ENCODE results near the gene DNAJB6.

The DNAJB6 gene

GRCh38 chr7:157391036-157391710 is 54.4 kb downstream of the DNAJB6 start:
- no peak for DNase-seq (ENCODE audit: low spot score)
- in situ Hi-C loops (cut with MboI; ENCODE audit: low pct_unique_long_range_greater_than_20kb, low sequenced_read_pairs, unreplicated experiment): no loop called here
- no peak for TF ChIP-seq CTCF (IDR thresholded peaks at IDR 0.05; ENCODE audit: extremely low read depth, insufficient read depth, missing control alignments)

GRCh38 chr7:157392256-157393037 is 55.6 kb downstream of the DNAJB6 start:
- in situ Hi-C loops (cut with MboI; ENCODE audit: low pct_unique_long_range_greater_than_20kb, low sequenced_read_pairs, unreplicated experiment): no loop called here
- TF ChIP-seq CTCF (IDR thresholded peaks at IDR 0.05; ENCODE audit: extremely low read depth, insufficient read depth, missing control alignments): no peak
- no peak for DNase-seq (ENCODE audit: low spot score)

DNA sequence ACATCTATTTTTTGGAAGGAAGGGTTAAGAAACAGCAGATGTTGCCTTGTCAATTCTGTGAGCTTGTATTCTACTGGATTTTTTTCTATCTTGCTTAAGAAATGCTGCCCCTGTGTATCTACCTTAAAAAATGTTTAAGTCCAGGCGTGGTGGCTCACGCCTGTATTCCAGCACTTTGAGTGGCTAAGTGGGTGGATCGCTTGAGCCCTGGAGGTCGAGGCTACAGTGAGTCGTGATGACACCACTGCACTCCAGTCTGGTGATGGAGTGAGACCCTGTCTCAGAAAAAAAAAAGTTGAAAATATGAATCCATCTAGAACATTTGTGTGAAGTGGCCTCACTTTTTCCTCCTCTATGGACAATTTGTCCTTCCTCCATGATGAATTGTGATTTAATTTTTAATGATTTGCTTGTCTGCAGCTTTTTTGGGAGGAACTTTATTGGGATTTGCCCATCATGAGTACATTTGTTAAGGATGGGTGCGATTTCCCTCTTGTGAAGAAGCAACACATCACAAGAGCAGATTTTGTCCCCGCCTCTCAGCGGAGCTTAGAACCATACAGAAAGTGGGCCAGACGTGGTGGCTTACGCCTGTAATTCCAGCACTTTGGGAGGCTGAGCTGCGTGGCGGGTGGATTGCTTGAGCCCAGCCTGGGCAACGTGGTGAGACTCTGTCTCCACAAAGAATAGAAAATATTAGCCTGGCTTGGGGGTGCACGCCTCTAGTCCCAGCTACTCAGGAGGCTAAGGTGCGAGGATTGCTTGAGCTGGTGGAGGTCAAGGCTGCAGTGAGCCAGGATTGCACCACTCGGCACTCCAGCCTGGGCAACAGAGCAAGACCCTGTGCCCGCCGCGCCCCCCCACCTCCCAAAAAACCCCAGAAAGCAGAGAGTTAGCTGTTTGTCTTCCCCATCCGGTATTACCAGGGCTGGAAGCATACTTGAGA is 57.7 kb downstream of the DNAJB6 start:
- in situ Hi-C loops (cut with MboI; ENCODE audit: low pct_unique_long_range_greater_than_20kb, low sequenced_read_pairs, unreplicated experiment): no loop called here
- no peak for DNase-seq (ENCODE audit: low spot score)
- TF ChIP-seq CTCF (IDR thresholded peaks at IDR 0.05; ENCODE audit: extremely low read depth, insufficient read depth, missing control alignments): no peak

DNA sequence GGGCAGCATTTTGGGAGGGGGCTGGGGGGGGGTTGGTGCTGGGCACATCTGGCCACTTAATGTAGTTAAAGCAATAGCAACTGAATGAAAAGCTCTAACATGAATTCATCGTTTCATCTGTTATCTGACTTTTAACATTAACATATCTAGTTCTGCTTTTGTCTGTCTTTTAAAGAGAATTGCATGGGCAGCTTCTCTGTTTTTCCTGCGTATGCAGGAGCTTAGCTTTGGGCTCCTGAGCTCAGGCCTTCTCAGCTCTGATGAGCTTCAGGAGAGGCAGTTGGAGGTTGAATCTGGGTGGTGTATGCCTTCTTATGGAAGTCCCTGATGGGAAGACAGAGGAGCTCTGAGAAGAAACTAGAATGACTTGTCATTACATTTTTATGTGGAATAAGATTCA is 58.4 kb downstream of the DNAJB6 start:
- DNase-seq (ENCODE audit: low spot score): no peak
- no peak for TF ChIP-seq CTCF (IDR thresholded peaks at IDR 0.05; ENCODE audit: extremely low read depth, insufficient read depth, missing control alignments)
- in situ Hi-C loops (cut with MboI; ENCODE audit: low pct_unique_long_range_greater_than_20kb, low sequenced_read_pairs, unreplicated experiment): no loop called here

DNA sequence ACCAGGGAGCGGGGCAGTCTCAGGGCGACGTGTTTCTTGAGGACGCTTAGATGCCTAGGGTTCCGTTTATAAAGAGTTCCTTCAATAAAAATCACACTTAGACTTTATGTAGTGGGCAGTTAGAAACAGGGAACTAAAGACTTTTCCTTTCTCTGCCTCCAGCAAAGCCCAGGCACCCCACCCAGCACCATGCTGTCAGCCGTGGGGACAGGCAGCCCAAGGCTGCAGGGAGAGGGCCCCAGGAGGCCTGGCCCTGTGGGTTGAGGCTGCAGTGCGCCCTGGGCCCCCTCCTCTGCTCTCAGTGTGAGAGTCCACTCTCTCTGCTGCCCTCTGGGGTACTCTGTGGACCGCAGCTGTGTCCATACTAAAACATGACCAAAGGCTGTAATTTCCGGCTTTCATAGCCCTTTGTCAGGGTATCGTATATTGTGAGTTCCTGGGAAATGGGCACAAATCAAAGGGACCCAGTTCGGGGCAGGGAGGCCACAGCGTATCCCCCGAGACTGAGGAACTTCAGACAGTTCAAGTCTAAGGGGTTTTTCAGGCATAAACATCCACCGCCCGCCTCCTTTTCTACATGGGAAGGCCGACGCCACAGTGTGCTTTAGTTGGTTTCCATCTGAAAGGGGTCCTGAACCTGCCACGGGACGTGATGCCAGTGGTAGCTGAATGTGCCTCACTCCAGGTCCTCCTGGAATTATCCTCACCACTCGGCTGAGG is 59.7 kb downstream of the DNAJB6 start:
- no peak for TF ChIP-seq CTCF (IDR thresholded peaks at IDR 0.05; ENCODE audit: extremely low read depth, insufficient read depth, missing control alignments)
- in situ Hi-C loops (cut with MboI; ENCODE audit: low pct_unique_long_range_greater_than_20kb, low sequenced_read_pairs, unreplicated experiment): no loop called here
- DNase-seq (ENCODE audit: low spot score): no peak
